GM18951 (cell line): Measurements from ENCODE around the gene MAP4K4.

Source experiments
- POLR2A ChIP-seq: IDR thresholded peaks from 4 replicates; pipeline ENCODE4 v1.6.1; 2011; ENCODE audit warnings: mild to moderate bottlenecking; ENCODE audit not compliant: insufficient read length, insufficient read depth; ENCODE audit errors: extremely low read depth
- in situ Hi-C: fragments of 300-500 bp; cut with MboI; formaldehyde crosslinking; loops from one replicate; pipeline ENCODE4 v1.12.0; 2022; ENCODE audit warnings: low sequenced_read_pairs, mixed read lengths, inconsistent platforms; ENCODE audit not compliant: unreplicated experiment

The MAP4K4 gene

DNA sequence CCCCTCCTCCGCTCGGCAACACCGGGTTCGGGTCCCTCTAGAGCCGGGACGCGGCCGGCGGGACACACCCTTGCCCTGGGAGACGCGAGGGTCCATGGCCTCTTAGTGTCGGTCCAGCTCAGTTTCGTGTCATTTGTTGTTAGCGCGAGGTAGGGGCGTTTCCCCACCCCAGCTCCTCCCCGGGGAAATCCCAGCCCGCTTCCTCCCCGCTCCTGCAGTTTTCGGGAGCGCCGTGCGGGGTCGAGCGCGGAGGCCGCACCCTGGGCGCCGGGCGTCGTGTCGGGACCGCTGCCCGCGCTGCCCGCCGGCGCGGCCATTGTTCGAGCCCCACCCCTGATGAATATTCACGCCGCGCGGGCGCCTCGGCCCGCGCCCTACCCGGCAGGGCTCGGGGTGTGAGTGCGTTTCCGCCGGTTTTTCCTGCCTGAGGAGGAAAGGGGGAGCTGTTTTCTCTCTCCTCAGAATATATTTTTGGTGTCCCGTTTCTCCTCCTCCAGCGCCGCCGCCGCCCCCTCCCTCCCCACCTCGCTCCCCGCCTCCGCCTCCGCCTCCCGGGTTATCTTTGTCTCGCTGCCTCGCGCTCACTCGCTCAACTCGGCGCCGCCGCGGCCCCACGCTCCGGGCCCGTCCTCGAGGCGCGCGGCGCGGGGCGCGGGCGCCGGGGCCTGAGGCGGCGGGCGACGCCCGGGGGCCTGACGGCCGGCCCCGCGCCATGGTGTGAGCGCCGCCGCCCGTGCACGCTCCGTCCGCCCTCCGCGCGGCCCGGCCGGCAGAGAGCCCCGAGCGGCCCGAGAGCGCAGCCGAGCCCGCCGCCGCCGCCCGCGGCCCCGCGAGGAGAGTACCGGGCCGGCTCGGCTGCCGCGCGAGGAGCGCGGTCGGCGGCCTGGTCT, at the start of gene MAP4K4:
Gene MAP4K4, plus strand, starts transcription at position 584 of the 890 bp plus-strand sequence. CDS start 374 bp downstream, outside the sequence.
- TF ChIP-seq POLR2A, result no peak

DNA sequence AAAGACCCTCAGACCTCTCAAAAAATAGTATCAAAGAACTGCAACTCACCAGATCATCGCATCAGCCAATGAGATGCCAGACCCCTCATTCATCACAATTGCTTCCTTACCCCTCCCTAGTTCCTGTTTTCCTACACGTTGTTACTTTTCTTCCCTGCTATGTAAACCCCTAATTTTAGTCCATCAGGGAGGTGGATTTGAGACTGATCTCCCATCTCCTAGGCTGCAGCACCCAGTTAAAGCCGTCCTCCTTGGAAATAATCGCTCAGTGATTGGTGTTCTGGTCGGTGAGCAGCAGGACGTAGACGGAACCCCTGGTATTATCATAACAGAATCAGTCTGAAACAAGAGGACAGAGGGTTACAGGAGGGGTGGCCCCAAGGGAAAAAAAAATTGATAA, 44.0 kb upstream of the MAP4K4 start:
- in situ Hi-C loops, result no loop called here
- no peak for TF ChIP-seq POLR2A

More for the DNA sequence above, at the start of gene MAP4K4:
- in situ Hi-C loops, result no loop called here

DNA sequence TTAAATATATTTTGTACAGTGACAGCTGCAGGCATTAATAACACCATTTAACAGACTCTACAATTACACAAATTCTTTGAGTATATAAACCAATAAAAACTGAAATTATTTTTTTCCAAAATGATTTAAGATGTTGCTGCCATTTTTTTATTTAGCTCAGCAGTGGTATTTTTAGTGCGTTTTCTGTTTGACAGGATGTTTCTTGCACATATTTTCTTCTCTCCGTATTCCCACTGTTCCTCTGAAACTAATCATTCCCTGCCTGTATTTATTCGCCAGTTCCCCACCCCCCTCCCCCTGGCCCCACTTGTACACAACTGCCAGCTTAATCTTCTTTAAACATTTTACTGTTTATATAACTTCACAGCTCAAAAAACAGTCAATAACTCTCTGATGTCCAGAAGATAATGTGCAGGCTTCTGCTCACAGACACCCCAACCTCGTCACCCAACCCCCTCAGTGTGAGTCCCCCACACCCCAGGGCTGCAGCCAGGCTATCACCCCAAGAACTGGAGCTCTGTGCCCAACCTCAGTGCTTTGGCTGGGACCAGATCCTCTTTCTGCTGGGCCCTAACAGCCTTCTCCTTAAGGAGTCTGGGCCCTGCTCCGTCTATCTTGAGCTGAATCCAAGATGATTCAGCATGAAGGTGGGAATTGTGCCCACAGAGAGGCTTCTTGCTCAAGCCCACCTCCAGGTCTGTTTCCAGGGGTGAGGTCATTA, 41.6 kb upstream of the MAP4K4 start:
- TF ChIP-seq POLR2A, result no peak
- in situ Hi-C loops, result no loop called here

DNA sequence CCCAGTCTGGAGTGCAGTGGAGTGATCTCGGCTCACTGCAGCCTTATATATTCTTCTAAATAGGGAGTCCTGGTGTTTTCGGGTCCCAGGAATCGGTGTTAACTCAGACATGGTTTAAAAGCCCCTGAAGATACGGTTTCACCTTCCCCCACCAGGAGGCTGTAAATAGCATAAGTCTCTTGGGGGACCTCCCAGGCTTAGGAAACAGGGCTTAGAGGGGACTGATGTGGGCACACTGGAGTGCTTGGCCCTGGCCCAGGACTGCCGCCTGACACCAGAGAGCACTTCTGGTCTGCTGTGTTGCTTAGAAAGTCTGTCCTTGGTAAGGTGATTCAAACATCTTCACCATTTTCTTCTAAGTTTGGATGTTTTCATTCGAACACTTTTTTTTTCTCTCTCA, 39.7 kb upstream of the MAP4K4 start:
- no peak for TF ChIP-seq POLR2A
- in situ Hi-C loops, result no loop called here

DNA sequence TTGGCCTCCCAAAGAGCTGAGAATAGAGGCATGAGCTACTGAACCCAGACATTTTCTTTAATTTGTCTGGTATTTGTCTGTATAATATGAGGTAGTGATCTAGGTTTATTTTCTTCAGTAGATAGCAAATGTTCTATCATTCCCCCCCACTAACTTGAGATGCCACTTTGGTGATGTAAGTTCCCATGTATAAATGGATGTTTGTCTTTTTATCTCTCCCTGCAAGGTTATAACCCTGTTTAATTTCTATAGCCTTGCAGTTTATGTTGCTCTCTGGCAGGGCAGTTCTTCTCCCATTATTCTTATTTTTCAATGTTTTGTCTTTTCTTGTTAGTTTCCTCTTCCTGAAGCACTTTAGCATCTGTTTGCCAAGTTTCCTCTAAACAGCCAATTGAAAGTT, 39.1 kb upstream of the MAP4K4 start:
- in situ Hi-C loops, result no loop called here
- no peak for TF ChIP-seq POLR2A

DNA sequence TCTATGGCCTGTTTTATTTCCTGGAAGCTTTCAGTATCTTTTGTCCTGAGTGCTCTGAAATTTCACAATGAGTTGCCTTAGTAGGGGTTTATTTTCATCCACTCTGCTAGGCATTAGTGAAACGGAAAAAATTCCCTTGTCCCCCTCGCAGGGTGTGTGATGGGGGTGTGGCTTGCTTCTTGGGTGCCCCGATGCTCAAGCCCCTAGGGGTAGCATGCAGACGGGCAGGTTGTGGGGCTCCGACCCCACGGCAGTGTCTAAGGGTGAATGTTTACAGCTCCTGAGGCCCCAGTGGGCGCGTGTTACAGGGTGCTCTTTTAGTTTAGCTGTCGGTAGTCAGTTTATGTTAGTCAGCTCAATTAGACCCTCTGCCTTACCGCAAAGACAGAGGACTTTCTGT, 32.2 kb upstream of the MAP4K4 start:
- in situ Hi-C loops, result no loop called here
- TF ChIP-seq POLR2A, result no peak

DNA sequence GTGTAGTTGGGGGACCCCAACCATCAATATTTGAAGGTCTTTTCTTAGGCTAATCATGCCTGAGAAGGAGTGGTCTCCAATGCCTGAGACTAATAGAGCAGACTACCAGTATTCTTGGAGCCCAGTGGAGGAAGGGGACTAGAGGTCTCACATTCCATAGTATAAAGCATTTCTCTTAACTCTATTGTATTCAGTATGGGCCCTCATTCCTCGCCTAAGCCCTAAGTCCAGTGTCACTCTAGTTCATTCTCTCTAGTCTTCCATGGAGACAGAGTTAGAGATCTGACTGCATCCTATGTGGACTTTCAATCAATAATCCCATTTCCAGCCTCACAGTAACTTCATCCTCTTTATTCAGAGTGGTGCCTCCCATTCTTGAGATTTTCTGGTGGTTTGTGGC, 29.7 kb upstream of the MAP4K4 start:
- TF ChIP-seq POLR2A, result no peak
- in situ Hi-C loops, result no loop called here

DNA sequence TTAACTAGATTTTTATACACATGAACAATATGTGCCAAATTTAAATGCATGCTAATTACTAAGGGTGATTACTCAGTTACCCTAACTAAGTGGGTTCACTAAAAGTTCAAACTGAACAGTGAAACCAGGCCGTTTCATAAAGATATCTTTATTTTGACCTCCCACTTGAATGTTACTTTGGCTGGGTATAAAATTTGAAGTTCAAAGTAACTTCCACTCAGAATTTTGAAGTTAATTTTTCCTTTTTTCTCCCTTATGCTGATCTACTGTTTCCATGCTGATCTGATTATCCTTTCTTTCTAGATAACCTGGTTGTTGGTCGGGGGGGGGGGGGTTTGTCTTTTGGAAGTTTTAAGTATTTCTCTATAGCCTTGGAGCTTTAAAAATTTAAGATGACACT, 25.5 kb upstream of the MAP4K4 start:
- in situ Hi-C loops, result no loop called here

DNA sequence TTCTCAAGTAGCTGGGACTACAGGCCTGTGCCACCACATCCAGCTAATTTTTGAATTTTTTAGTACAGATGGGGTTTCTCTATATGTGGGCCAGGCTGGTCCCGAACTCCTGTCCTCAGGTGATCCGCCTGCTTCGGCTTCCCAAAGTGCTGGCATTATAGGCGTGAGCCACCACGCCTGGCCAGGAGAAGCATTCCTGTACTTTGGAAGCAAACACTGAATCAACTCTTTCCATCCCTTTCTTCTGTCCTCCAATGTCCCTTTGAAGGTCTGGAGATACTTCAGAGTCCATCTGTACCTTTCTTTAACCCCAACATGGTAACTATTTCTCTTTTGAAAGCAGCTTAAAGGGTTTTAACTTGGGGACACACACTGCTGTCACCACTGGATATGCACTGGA, 23.6 kb upstream of the MAP4K4 start:
- in situ Hi-C loops, result no loop called here

More for the DNA sequence above, 25.5 kb upstream of the MAP4K4 start:
- no peak for TF ChIP-seq POLR2A

DNA sequence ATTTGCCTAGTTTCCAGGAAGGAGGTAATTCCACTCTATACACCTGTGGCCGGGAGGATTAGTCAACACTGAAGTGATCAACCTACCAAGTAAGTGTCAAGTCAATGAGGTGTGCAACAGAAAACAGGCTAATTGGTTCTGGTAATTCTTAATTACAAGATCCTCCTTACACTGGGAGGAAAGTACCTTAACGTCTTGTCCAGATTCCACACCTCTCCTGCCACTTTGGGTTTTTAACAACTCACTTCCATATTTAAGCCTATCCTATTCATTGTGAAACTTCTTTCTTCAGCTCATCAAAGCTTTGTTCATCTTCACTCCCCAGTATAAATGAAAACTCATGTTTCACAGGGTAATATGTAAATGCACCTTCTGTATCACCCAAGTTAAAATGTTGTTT, 22.0 kb upstream of the MAP4K4 start:
- in situ Hi-C loops, result no loop called here
- no peak for TF ChIP-seq POLR2A

More for the DNA sequence above, 23.6 kb upstream of the MAP4K4 start:
- no peak for TF ChIP-seq POLR2A

DNA sequence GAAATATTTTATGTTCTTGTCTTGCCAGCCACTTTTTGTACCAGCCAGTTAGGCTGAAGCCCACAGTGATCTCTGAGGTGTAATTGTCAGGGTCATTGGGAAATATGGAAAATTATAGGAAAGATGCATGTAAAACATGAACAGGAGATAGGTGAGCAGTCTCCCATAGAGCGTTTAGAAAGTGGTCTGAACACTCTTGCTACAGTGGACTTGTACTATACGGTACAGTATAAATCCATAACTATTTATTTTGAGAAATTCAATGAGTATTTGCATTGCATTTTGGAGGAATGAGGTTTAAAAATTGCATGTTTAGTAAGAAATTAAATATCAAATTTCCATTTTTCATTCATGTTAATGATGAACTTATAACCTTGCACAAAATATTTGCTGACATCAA, 20.8 kb upstream of the MAP4K4 start:
- TF ChIP-seq POLR2A, result no peak
- in situ Hi-C loops, result no loop called here

DNA sequence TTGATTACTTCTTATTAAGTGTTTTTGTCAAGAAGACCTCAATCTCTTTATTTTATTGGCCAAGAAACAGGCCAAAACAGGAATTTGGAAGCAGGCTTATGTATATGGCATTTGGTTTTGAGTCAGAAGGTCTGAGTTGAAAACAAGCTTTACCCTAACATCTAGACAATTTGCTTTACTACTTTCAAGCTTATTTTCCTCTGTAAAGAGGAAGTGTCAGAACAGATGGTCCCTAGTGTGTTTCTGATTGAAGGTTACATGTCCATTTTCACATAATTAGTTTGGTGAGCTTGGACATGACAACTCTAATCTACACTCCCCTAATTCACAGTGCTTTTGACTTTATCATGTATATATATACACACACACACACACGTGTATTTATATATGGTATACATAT, 19.8 kb upstream of the MAP4K4 start:
- no peak for TF ChIP-seq POLR2A
- in situ Hi-C loops, result no loop called here

DNA sequence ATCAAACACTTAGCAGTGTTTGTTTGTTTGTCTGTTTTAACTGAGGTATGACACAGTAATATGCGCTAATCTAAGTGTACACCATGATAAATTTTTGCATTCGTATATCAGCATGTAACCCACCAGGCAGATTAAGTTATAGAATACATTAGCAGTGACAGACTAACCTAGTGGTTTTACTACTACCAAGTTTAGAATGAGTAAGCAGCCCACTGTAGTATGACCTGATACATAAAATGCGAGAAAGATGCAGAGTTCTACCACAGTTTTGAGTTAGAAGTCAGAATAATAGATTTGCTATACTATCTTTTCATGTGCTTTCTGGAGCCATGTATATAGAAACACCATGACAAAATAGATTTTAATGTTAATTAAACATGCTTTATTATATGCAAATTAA, 19.1 kb upstream of the MAP4K4 start:
- no peak for TF ChIP-seq POLR2A
- in situ Hi-C loops, result no loop called here
